GM21717 (cell line): ENCODE results near the gene CRYL1.
"Not testable (repeated sequence)": the region's sequence is repeated elsewhere in the genome, so short reads cannot be mapped to it uniquely, and the experiment has no call there.

Experiments used
- ATAC-seq: cut with Tn5 transposase; IDR thresholded peaks from one replicate; pipeline ENCODE4 v1.9.1; 2021; ENCODE audit warnings: mild to moderate bottlenecking, moderate library complexity; ENCODE audit not compliant: unreplicated experiment

The CRYL1 gene

GRCh38 chr13:20461481-20461859 lies 64.2 kb downstream of the CRYL1 start:
- no peak for ATAC-seq

- ATAC-seq, result no peak
These were observed 64.9 kb downstream of the CRYL1 start for GRCh38 chr13:20460761-20461160.

GRCh38 chr13:20457670-20458069 lies 68.0 kb downstream of the CRYL1 start:
- ATAC-seq, result no peak

GRCh38 chr13:20456737-20457136 lies 68.9 kb downstream of the CRYL1 start:
- ATAC-seq, result no peak

- no peak for ATAC-seq
These were observed 74.3 kb downstream of the CRYL1 start for GRCh38 chr13:20451397-20451796.

GRCh38 chr13:20448470-20448869 lies 77.2 kb downstream of the CRYL1 start:
- ATAC-seq, result no peak

- ATAC-seq, result no peak
These were observed 78.8 kb downstream of the CRYL1 start for GRCh38 chr13:20446900-20447299.

- ATAC-seq, result no peak
These were observed 79.3 kb downstream of the CRYL1 start for GRCh38 chr13:20446405-20446804.

GRCh38 chr13:20442798-20443381 lies 82.8 kb downstream of the CRYL1 start:
- no peak for ATAC-seq

- ATAC-seq, result no peak
These were observed 83.3 kb downstream of the CRYL1 start for GRCh38 chr13:20442375-20442774.

GRCh38 chr13:20441879-20442278 lies 83.8 kb downstream of the CRYL1 start:
- ATAC-seq, result no peak

GRCh38 chr13:20441056-20441455 lies 84.6 kb downstream of the CRYL1 start:
- no peak for ATAC-seq

- no peak for ATAC-seq
These were observed 86.4 kb downstream of the CRYL1 start for GRCh38 chr13:20439261-20439660.

GRCh38 chr13:20438801-20439200 lies 86.9 kb downstream of the CRYL1 start:
- ATAC-seq, result no peak

- no peak for ATAC-seq
These were observed 89.2 kb downstream of the CRYL1 start for GRCh38 chr13:20436505-20436904.

- no peak for ATAC-seq
These were observed 89.9 kb downstream of the CRYL1 start for GRCh38 chr13:20435616-20436368.

- not testable (repeated sequence) for ATAC-seq
These were observed 91.4 kb downstream of the CRYL1 start for GRCh38 chr13:20434210-20434609.

- ATAC-seq, result no peak
These were observed 93.8 kb downstream of the CRYL1 start for GRCh38 chr13:20431687-20432384.

GRCh38 chr13:20431080-20431479 lies 94.6 kb downstream of the CRYL1 start:
- ATAC-seq, result no peak

GRCh38 chr13:20430296-20430695 lies 95.4 kb downstream of the CRYL1 start:
- no peak for ATAC-seq

- no peak for ATAC-seq
These were observed 96.0 kb downstream of the CRYL1 start for GRCh38 chr13:20429682-20430081.
